Measurements from ENCODE around the gene STN1.

Gene STN1

GRCh38 chr10:103915796-103916195 lies 2.2 kb downstream of the STN1 start:
- DNase-seq (ENCODE audit: low read depth, low spot score): no peak
- H3K4me3 ChIP-seq: no peak overlapping the region
- no peak for TF ChIP-seq EZH2 (IDR thresholded peaks at IDR 0.05)
- TF ChIP-seq FOXP2 (optimal IDR thresholded peaks at IDR 0.05; ENCODE audit: control extremely low read depth, extremely low read length, insufficient read depth): no peak
- TF ChIP-seq POLR2AphosphoS5 (IDR thresholded peaks at IDR 0.05; ENCODE audit: borderline replicate concordance, low read depth, low read length): no peak
- no peak overlapping the region for H3K9ac ChIP-seq (ENCODE audit: insufficient read length)
- H3K27ac ChIP-seq: no peak overlapping the region
- no peaks in the 10 kb centered on the region for H3K36me3 ChIP-seq (ENCODE audit: insufficient read depth, low read length)
- H3K9me3 ChIP-seq (ENCODE audit: low read depth, low read length): no peaks in the 10 kb centered on the region

- Histone ChIP-seq H3K9me3 (ENCODE audit: low read depth, low read length) (no peaks in the 10 kb centered on the region), H3K36me3 (ENCODE audit: insufficient read depth, low read length) (no peaks in the 10 kb centered on the region), H3K27ac (no peak overlapping the region), H3K4me3 (no peak overlapping the region), H3K9ac (ENCODE audit: insufficient read length) (no peak overlapping the region)
- TF ChIP-seq EZH2 (IDR thresholded peaks at IDR 0.05) (no peak), POLR2AphosphoS5 (IDR thresholded peaks at IDR 0.05; ENCODE audit: borderline replicate concordance, low read depth, low read length) (no peak), FOXP2 (optimal IDR thresholded peaks at IDR 0.05; ENCODE audit: control extremely low read depth, extremely low read length, insufficient read depth) (no peak)
- DNase-seq (ENCODE audit: low read depth, low spot score): no peak
These were observed 5.2 kb downstream of the STN1 start for GRCh38 chr10:103912759-103913158.

- Histone ChIP-seq H3K36me3 (ENCODE audit: insufficient read depth, low read length) (no peaks in the 10 kb centered on the region), H3K4me3 (no peak overlapping the region), H3K9me3 (ENCODE audit: low read depth, low read length) (no peaks in the 10 kb centered on the region), H3K27ac (no peak overlapping the region), H3K9ac (ENCODE audit: insufficient read length) (no peak overlapping the region)
- DNase-seq (ENCODE audit: low read depth, low spot score): no peak
- no peak for TF ChIP-seq POLR2AphosphoS5 (IDR thresholded peaks at IDR 0.05; ENCODE audit: borderline replicate concordance, low read depth, low read length)
- no peak for TF ChIP-seq FOXP2 (optimal IDR thresholded peaks at IDR 0.05; ENCODE audit: control extremely low read depth, extremely low read length, insufficient read depth)
- no peak for TF ChIP-seq EZH2 (IDR thresholded peaks at IDR 0.05)
These were observed 6.9 kb downstream of the STN1 start for GRCh38 chr10:103911021-103911459.

GRCh38 chr10:103910442-103911012 lies 7.5 kb downstream of the STN1 start:
- no peak overlapping the region for H3K9ac ChIP-seq (ENCODE audit: insufficient read length)
- H3K4me3 ChIP-seq: no peak overlapping the region
- TF ChIP-seq FOXP2 (optimal IDR thresholded peaks at IDR 0.05; ENCODE audit: control extremely low read depth, extremely low read length, insufficient read depth) (no peak), POLR2AphosphoS5 (IDR thresholded peaks at IDR 0.05; ENCODE audit: borderline replicate concordance, low read depth, low read length) (no peak), EZH2 (IDR thresholded peaks at IDR 0.05) (no peak)
- H3K27ac ChIP-seq: no peak overlapping the region
- no peak for DNase-seq (ENCODE audit: low read depth, low spot score)
- no peaks in the 10 kb centered on the region for H3K9me3 ChIP-seq (ENCODE audit: low read depth, low read length)
- no peaks in the 10 kb centered on the region for H3K36me3 ChIP-seq (ENCODE audit: insufficient read depth, low read length)

GRCh38 chr10:103905441-103905840 lies 12.5 kb downstream of the STN1 start:
- no peak for DNase-seq (ENCODE audit: low read depth, low spot score)
- H3K36me3 ChIP-seq (ENCODE audit: insufficient read depth, low read length): no peaks in the 10 kb centered on the region

GRCh38 chr10:103901299-103901698 lies 16.7 kb downstream of the STN1 start:
- DNase-seq (ENCODE audit: low read depth, low spot score): no peak
- Histone ChIP-seq H3K27ac (no peak overlapping the region), H3K36me3 (ENCODE audit: insufficient read depth, low read length) (no peaks in the 10 kb centered on the region), H3K4me3 (no peak overlapping the region), H3K9me3 (ENCODE audit: low read depth, low read length) (no peaks in the 10 kb centered on the region), H3K9ac (ENCODE audit: insufficient read length) (no peak overlapping the region)
- TF ChIP-seq POLR2AphosphoS5 (IDR thresholded peaks at IDR 0.05; ENCODE audit: borderline replicate concordance, low read depth, low read length) (no peak), EZH2 (IDR thresholded peaks at IDR 0.05) (no peak), FOXP2 (optimal IDR thresholded peaks at IDR 0.05; ENCODE audit: control extremely low read depth, extremely low read length, insufficient read depth) (no peak)

More at GRCh38 chr10:103905441-103905840, 12.5 kb downstream of the STN1 start:
- TF ChIP-seq FOXP2 (optimal IDR thresholded peaks at IDR 0.05; ENCODE audit: control extremely low read depth, extremely low read length, insufficient read depth): no peak
- no peak for TF ChIP-seq EZH2 (IDR thresholded peaks at IDR 0.05)
- TF ChIP-seq POLR2AphosphoS5 (IDR thresholded peaks at IDR 0.05; ENCODE audit: borderline replicate concordance, low read depth, low read length): no peak
- Histone ChIP-seq H3K9ac (ENCODE audit: insufficient read length) (no peak overlapping the region), H3K27ac (no peak overlapping the region), H3K4me3 (no peak overlapping the region), H3K9me3 (ENCODE audit: low read depth, low read length) (no peaks in the 10 kb centered on the region)

- Histone ChIP-seq H3K27ac (no peak overlapping the region), H3K9ac (ENCODE audit: insufficient read length) (no peak overlapping the region), H3K9me3 (ENCODE audit: low read depth, low read length) (no peaks in the 10 kb centered on the region), H3K36me3 (ENCODE audit: insufficient read depth, low read length) (no peaks in the 10 kb centered on the region), H3K4me3 (no peak overlapping the region)
- DNase-seq (ENCODE audit: low read depth, low spot score): no peak
- TF ChIP-seq FOXP2 (optimal IDR thresholded peaks at IDR 0.05; ENCODE audit: control extremely low read depth, extremely low read length, insufficient read depth) (no peak), EZH2 (IDR thresholded peaks at IDR 0.05) (no peak), POLR2AphosphoS5 (IDR thresholded peaks at IDR 0.05; ENCODE audit: borderline replicate concordance, low read depth, low read length) (no peak)
These were observed 18.7 kb downstream of the STN1 start for GRCh38 chr10:103899312-103899711.

- no peak for DNase-seq (ENCODE audit: low read depth, low spot score)
- no peak overlapping the region for H3K27ac ChIP-seq
- no peak for TF ChIP-seq POLR2AphosphoS5 (IDR thresholded peaks at IDR 0.05; ENCODE audit: borderline replicate concordance, low read depth, low read length)
- TF ChIP-seq EZH2 (IDR thresholded peaks at IDR 0.05): no peak
- TF ChIP-seq FOXP2 (optimal IDR thresholded peaks at IDR 0.05; ENCODE audit: control extremely low read depth, extremely low read length, insufficient read depth): no peak
- no peak overlapping the region for H3K4me3 ChIP-seq
- H3K9me3 ChIP-seq (ENCODE audit: low read depth, low read length): no peaks in the 10 kb centered on the region
- no peaks in the 10 kb centered on the region for H3K36me3 ChIP-seq (ENCODE audit: insufficient read depth, low read length)
- H3K9ac ChIP-seq (ENCODE audit: insufficient read length): no peak overlapping the region
These were observed 20.7 kb downstream of the STN1 start for GRCh38 chr10:103897241-103897774.

GRCh38 chr10:103896225-103896624 lies 21.8 kb downstream of the STN1 start:
- Histone ChIP-seq H3K9ac (ENCODE audit: insufficient read length) (no peak overlapping the region), H3K9me3 (ENCODE audit: low read depth, low read length) (no peaks in the 10 kb centered on the region), H3K4me3 (no peak overlapping the region), H3K36me3 (ENCODE audit: insufficient read depth, low read length) (no peaks in the 10 kb centered on the region), H3K27ac (no peak overlapping the region)
- no peak for DNase-seq (ENCODE audit: low read depth, low spot score)
- TF ChIP-seq POLR2AphosphoS5 (IDR thresholded peaks at IDR 0.05; ENCODE audit: borderline replicate concordance, low read depth, low read length) (no peak), FOXP2 (optimal IDR thresholded peaks at IDR 0.05; ENCODE audit: control extremely low read depth, extremely low read length, insufficient read depth) (no peak)
